A673 (cell line): ENCODE data around the gene SMG7. TPM values are rescaled to one million over a fixed set of nuclear protein-coding genes. Genes with fewer than 3 reads are reported as not detected.

Experiments used
- BruUV-seq: library from RNA; stranded (reverse); fragments of 400-500 nt; replicated peaks from 2 replicates; lab custom pipeline; 2021; lab: Mats Ljungman, UMichigan
- CTCF ChIA-PET: fragments of 300-600 bp; sonication (Branson Sonifier 250); formaldehyde crosslinking; loops from one replicate; lab custom pipeline; 2022; ENCODE audit warnings: antibody characterized with exemption; lab: Charles Lee
- POLR2A ChIA-PET: fragments of 300-600 bp; sonication (Branson Sonifier 250); formaldehyde crosslinking; loops from one replicate; lab custom pipeline; 2022; ENCODE audit warnings: antibody characterized with exemption; ENCODE audit not compliant: low non-redundant PET; lab: Charles Lee
- DNase-seq: peaks from one replicate; pipeline ENCODE4 v3.0.0-alpha.2; 2015; ENCODE audit warnings: low spot score
- H3K27ac ChIP-seq: fragments of 200-600 bp; sonication (generic); 2 replicates; pipeline ENCODE4 v1.5.1; 2016; ENCODE audit warnings: mixed run types, low read depth, mild to moderate bottlenecking, mixed read lengths, antibody characterized with exemption, low read length; ENCODE audit not compliant: poor library complexity, severe bottlenecking
- H3K27me3 ChIP-seq: fragments of 200-600 bp; sonication (generic); replicated peaks from 2 replicates; pipeline ENCODE4 v1.6.1; 2017; ENCODE audit warnings: mixed run types, low read depth, mild to moderate bottlenecking, mixed read lengths, antibody characterized with exemption, low read length; ENCODE audit not compliant: insufficient read depth, poor library complexity
- H3K36me3 ChIP-seq: fragments of 200-600 bp; sonication (generic); 2 replicates; pipeline ENCODE4 v1.6.1; 2016; ENCODE audit warnings: mixed run types, mild to moderate bottlenecking, mixed read lengths, antibody characterized with exemption, low read length; ENCODE audit not compliant: insufficient read depth, poor library complexity, severe bottlenecking
- H3K4me1 ChIP-seq: fragments of 200-600 bp; sonication (generic); 2 replicates; pipeline ENCODE4 v1.6.1; 2017; ENCODE audit warnings: mixed run types, mild to moderate bottlenecking, mixed read lengths, antibody characterized with exemption, low read length; ENCODE audit not compliant: insufficient read depth, poor library complexity, severe bottlenecking
- H3K4me3 ChIP-seq: fragments of 200-600 bp; sonication (generic); 2 replicates; pipeline ENCODE4 v1.5.1; 2016; ENCODE audit warnings: low read depth, mixed run types, mild to moderate bottlenecking, mixed read lengths, low read length; ENCODE audit not compliant: poor library complexity, severe bottlenecking
- H3K9me3 ChIP-seq: fragments of 200-600 bp; sonication (generic); 2 replicates; pipeline ENCODE4 v1.6.1; 2016; ENCODE audit warnings: mixed run types, low read depth, mild to moderate bottlenecking, mixed read lengths, antibody characterized with exemption, low read length; ENCODE audit not compliant: poor library complexity, severe bottlenecking
- CTCF ChIP-seq: fragments of 300-800, 200-600 bp; sonication (generic); conservative IDR thresholded peaks from 2 replicates; pipeline ENCODE4 v1.5.1; 2017; ENCODE audit warnings: low read depth, mild to moderate bottlenecking, antibody characterized with exemption, low read length, moderate library complexity, mixed read lengths
- EZH2 ChIP-seq: fragments of 200-600 bp; sonication (generic); IDR thresholded peaks from 2 replicates; pipeline ENCODE4 v1.6.1; 2017; ENCODE audit warnings: borderline replicate concordance, low read depth, mild to moderate bottlenecking, mixed read lengths, antibody characterized with exemption, low read length; ENCODE audit not compliant: poor library complexity, severe bottlenecking
- intact Hi-C: fragments of 100-400 bp; cut with micrococcal nuclease; formaldehyde crosslinking; loops from one replicate; pipeline ENCODE4 v1.10.0; 2022; ENCODE audit not compliant: unreplicated experiment
- total RNA-seq: library from RNA; stranded (reverse); gene quantifications from 2 replicates; pipeline ENCODE4 v1.2.3, GENCODE V29; 2021

SMG7 gene
- total RNA-seq, 1 experiment from 2014 or later = 90.7 TPM

- H3K27ac ChIP-seq = no peak overlapping the region
- H3K4me1 ChIP-seq = no peaks in the 10 kb centered on the region
- H3K9me3 ChIP-seq = no peaks in the 10 kb centered on the region
- no peak overlapping the region for H3K4me3 ChIP-seq
- BruUV-seq = no TSS peak
- ChIA-PET POLR2A (no interaction called here), CTCF (no interaction called here)
- TF ChIP-seq CTCF = no peak
- TF ChIP-seq EZH2 = no peak
- no peak for DNase-seq
- H3K27me3 ChIP-seq = no peaks in the 10 kb centered on the region
- intact Hi-C loops = no loop called here
- no peaks in the 10 kb centered on the region for H3K36me3 ChIP-seq
Observed at GRCh38 chr1:183588827-183589226, 116.5 kb downstream of the SMG7 start.

- no peak overlapping the region for H3K27ac ChIP-seq
- no peaks in the 10 kb centered on the region for H3K9me3 ChIP-seq
- ChIA-PET POLR2A (no interaction called here), CTCF (no interaction called here)
- BruUV-seq = no TSS peak
- no peak overlapping the region for H3K4me3 ChIP-seq
- no peak for DNase-seq
- no peaks in the 10 kb centered on the region for H3K36me3 ChIP-seq
- intact Hi-C loops = no loop called here
- no peaks in the 10 kb centered on the region for H3K27me3 ChIP-seq
- TF ChIP-seq CTCF (no peak), EZH2 (no peak)
- H3K4me1 ChIP-seq = no peaks in the 10 kb centered on the region
Observed at GRCh38 chr1:183589384-183589783, 117.1 kb downstream of the SMG7 start.

GRCh38 chr1:183589874-183590243 is 117.6 kb downstream of the SMG7 start:
- H3K27me3 ChIP-seq = no peaks in the 10 kb centered on the region
- no peak for TF ChIP-seq EZH2
- H3K4me3 ChIP-seq = no peak overlapping the region
- ChIA-PET CTCF (no interaction called here), POLR2A (no interaction called here)
- no peak overlapping the region for H3K27ac ChIP-seq
- intact Hi-C loops = no loop called here
- no peaks in the 10 kb centered on the region for H3K36me3 ChIP-seq
- no TSS peak for BruUV-seq
- no peaks in the 10 kb centered on the region for H3K4me1 ChIP-seq
- H3K9me3 ChIP-seq = no peaks in the 10 kb centered on the region
- no peak for DNase-seq
